PFSK-1 (cell line): ENCODE results near the gene STK39.

Experiments
- SIN3A ChIP-seq: IDR thresholded peaks from 2 replicates; pipeline ENCODE4 v1.6.1; 2012; ENCODE audit warnings: mild to moderate bottlenecking, low read length, moderate library complexity, borderline replicate concordance; ENCODE audit not compliant: insufficient read depth
- TF ChIP-seq, protein P1 (sequence below), 2 experiments: IDR thresholded peaks; 2 replicates each; pipeline versions ENCODE4 v1.6.1 to v1.8.0; 2011 to 2012; ENCODE audit warnings: low read depth in 2 of 2, low read length in 2 of 2, control low read depth in 1 of 2, inconsistent platforms in 1 of 2, mild to moderate bottlenecking in 1 of 2, moderate library complexity in 1 of 2; ENCODE audit not compliant: insufficient read depth in 1 of 2

DNA sequence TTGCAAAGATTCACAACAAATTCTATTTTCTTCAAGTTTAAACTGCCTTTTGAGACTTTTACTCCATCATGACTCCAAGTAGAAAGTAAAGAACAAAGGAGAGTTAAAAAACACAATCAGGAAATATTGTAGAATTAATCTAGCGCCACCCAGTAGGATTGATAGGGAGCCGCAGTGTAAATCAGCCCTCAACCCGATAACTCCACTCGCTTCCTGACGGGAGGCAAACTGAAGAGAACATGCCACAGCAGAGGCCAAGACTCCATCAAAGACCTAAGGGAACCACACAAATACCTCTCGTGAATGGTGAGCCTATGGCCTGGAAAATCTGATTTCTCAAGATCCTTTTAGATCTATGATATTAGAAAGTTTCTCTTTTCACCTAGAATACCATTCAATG, 319.0 kb downstream of the STK39 start:
- no peak for TF ChIP-seq SIN3A
- TF ChIP-seq, protein P1, sequence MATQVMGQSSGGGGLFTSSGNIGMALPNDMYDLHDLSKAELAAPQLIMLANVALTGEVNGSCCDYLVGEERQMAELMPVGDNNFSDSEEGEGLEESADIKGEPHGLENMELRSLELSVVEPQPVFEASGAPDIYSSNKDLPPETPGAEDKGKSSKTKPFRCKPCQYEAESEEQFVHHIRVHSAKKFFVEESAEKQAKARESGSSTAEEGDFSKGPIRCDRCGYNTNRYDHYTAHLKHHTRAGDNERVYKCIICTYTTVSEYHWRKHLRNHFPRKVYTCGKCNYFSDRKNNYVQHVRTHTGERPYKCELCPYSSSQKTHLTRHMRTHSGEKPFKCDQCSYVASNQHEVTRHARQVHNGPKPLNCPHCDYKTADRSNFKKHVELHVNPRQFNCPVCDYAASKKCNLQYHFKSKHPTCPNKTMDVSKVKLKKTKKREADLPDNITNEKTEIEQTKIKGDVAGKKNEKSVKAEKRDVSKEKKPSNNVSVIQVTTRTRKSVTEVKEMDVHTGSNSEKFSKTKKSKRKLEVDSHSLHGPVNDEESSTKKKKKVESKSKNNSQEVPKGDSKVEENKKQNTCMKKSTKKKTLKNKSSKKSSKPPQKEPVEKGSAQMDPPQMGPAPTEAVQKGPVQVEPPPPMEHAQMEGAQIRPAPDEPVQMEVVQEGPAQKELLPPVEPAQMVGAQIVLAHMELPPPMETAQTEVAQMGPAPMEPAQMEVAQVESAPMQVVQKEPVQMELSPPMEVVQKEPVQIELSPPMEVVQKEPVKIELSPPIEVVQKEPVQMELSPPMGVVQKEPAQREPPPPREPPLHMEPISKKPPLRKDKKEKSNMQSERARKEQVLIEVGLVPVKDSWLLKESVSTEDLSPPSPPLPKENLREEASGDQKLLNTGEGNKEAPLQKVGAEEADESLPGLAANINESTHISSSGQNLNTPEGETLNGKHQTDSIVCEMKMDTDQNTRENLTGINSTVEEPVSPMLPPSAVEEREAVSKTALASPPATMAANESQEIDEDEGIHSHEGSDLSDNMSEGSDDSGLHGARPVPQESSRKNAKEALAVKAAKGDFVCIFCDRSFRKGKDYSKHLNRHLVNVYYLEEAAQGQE (IDR thresholded peaks at IDR 0.05; ENCODE audit: insufficient read depth in 1 of 2, low read depth in 2 of 2, low read length in 2 of 2): no peak
